DND-41 (cell line): ENCODE measurements around the gene SIRPA.

Experiments used
- CTCF ChIP-seq: IDR thresholded peaks from 2 replicates; pipeline ENCODE4 v1.5.1; 2012; ENCODE audit warnings: borderline replicate concordance, low read length, moderate library complexity, mild to moderate bottlenecking; ENCODE audit not compliant: poor library complexity, severe bottlenecking; ENCODE audit errors: extremely low read depth
- EZH2 ChIP-seq: IDR thresholded peaks from 3 replicates; pipeline ENCODE4 v1.6.1; 2012; ENCODE audit warnings: borderline replicate concordance, low read depth, mild to moderate bottlenecking, moderate library complexity, low read length, inconsistent platforms; ENCODE audit not compliant: severe bottlenecking

GRCh38 chr20:1875762-1876161, 19.4 kb upstream of the SIRPA start:
- TF ChIP-seq CTCF (no peak), EZH2 (no peak)
